ENCODE measurements around the gene NIBAN1. TPM values are rescaled to one million over a fixed set of nuclear protein-coding genes. Genes with fewer than 3 reads are reported as not detected.

NIBAN1 gene
- total RNA-seq, 1 experiment from 2014 or later = 5.9 TPM

DNA sequence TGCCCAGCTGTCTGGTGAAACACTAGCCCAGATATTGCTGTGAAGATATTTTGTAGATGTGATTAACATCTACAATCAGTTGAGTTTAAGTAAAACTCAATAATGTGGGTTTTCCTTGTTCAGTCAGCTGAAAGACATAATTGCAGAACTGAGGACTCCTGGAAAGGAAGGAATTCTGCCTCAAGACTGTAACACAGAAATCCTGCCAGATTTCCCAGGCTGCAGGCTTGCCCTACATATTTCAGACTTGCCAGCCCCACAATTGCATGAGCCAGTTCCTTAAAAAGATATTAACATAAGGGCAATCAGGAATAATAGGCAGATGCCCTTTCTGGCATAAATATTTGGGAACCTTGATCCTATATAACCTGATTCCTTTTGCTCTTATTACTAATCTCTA lies 14.2 kb upstream of the NIBAN1 start:
- Histone ChIP-seq H2AK5ac (ENCODE audit: insufficient read length, low read length) (no peak overlapping the region), H2BK15ac (ENCODE audit: low read depth, low read length) (no peak overlapping the region), H3K4me1 (ENCODE audit: insufficient read depth, low read length) (no peaks in the 10 kb centered on the region), H3T11ph (ENCODE audit: low read length) (no peak overlapping the region), H3K23me2 (ENCODE audit: insufficient read length, low read depth, low read length, poor library complexity, severe bottlenecking) (no peaks in the 10 kb centered on the region), H2BK12ac (ENCODE audit: insufficient read length, low read depth, low read length) (no peak overlapping the region), H3K4me2 (ENCODE audit: insufficient read depth, insufficient read length, low read length) (no peak overlapping the region), H4K20me1 (ENCODE audit: control insufficient read depth, insufficient read depth, insufficient read length) (no peaks in the 10 kb centered on the region), H3K14ac (ENCODE audit: insufficient read depth, low read length) (no peak overlapping the region), H3K9me3 (ENCODE audit: control insufficient read depth, low read depth, low read length) (no peaks in the 10 kb centered on the region), H3K23ac (ENCODE audit: insufficient read length, low read depth, low read length) (no peak overlapping the region), H4K91ac (ENCODE audit: insufficient read length, low read depth, low read length) (no peak overlapping the region), H3K9ac (ENCODE audit: extremely low read depth, insufficient read length, low read length) (no peak overlapping the region), H3K27me3 (ENCODE audit: insufficient read depth, low read length) (no peaks in the 10 kb centered on the region), H3K56ac (ENCODE audit: insufficient read length, low read depth, low read length) (no peak overlapping the region), H2AFZ (ENCODE audit: low read length) (no peak overlapping the region), H3K79me2 (ENCODE audit: insufficient read depth, low read length) (no peaks in the 10 kb centered on the region), H4K5ac (ENCODE audit: insufficient read length, low read depth, low read length) (no peak overlapping the region), H2BK5ac (ENCODE audit: insufficient read length, low read length) (no peak overlapping the region), H3K27ac (ENCODE audit: insufficient read length, low read depth, low read length) (no peak overlapping the region), H4K8ac (replicated peaks; ENCODE audit: insufficient read length, low read depth, low read length) (no peak overlapping the region), H2BK120ac (ENCODE audit: low read depth, low read length, poor library complexity, severe bottlenecking) (no peak overlapping the region), H3K18ac (ENCODE audit: insufficient read length, low read depth, low read length) (no peak overlapping the region), H3K4ac (ENCODE audit: low read depth, low read length) (no peak overlapping the region), H2BK20ac (ENCODE audit: low read depth, low read length, poor library complexity, severe bottlenecking) (no peak overlapping the region), H3K79me1 (ENCODE audit: insufficient read depth, low read depth, low read length, poor library complexity, severe bottlenecking) (no peaks in the 10 kb centered on the region)
- Mint-ChIP-seq H3K27me3 (ENCODE audit: low read depth) (peaks cover 3% of the 10 kb centered on the region), H3K4me1 (peaks cover 0 to 7% of the 10 kb centered on the region in 2 experiments; a peak in 3 of 4 replicates), H3K9me3 (no peaks in the 10 kb centered on the region), H3K36me3 (ENCODE audit: insufficient read depth in 1 of 3, low read depth in 3 of 3) (no peaks in the 10 kb centered on the region), H3K4me3 (no peak overlapping the region), H3K27ac (no peak overlapping the region)
- DNase-seq = no peak
- TF ChIP-seq, protein P1, sequence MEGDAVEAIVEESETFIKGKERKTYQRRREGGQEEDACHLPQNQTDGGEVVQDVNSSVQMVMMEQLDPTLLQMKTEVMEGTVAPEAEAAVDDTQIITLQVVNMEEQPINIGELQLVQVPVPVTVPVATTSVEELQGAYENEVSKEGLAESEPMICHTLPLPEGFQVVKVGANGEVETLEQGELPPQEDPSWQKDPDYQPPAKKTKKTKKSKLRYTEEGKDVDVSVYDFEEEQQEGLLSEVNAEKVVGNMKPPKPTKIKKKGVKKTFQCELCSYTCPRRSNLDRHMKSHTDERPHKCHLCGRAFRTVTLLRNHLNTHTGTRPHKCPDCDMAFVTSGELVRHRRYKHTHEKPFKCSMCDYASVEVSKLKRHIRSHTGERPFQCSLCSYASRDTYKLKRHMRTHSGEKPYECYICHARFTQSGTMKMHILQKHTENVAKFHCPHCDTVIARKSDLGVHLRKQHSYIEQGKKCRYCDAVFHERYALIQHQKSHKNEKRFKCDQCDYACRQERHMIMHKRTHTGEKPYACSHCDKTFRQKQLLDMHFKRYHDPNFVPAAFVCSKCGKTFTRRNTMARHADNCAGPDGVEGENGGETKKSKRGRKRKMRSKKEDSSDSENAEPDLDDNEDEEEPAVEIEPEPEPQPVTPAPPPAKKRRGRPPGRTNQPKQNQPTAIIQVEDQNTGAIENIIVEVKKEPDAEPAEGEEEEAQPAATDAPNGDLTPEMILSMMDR (conservative IDR thresholded peaks at IDR 0.05) = no peak

Data from H9 (cell line).